A549 (cell line): ENCODE results near the gene BCL6. TPM values are rescaled to one million over a fixed set of nuclear protein-coding genes. Genes with fewer than 3 reads are reported as not detected.

Source experiments
- ATAC-seq, 2 experiments: fragments of 200-7000 bp in 1 of 2; fragments of >200 bp in 1 of 2; cut with Nextera tagmentation in 1 of 2; cut with Tn5 transposase in 1 of 2; 3 replicates each; pipeline versions ENCODE4 v1.8.0 to v1.9.1; 2018 to 2020; ENCODE audit warnings: mild to moderate bottlenecking in 1 of 2, moderate library complexity in 1 of 2
- CTCF ChIA-PET: fragments of 300-600 bp; sonication (Branson Sonifier 250); formaldehyde crosslinking; extraction: SDS; loops from one replicate; lab custom pipeline; 2021; ENCODE audit warnings: antibody characterized with exemption, inconsistent platforms; lab: Yijun Ruan, JAX
- POLR2A ChIA-PET: fragments of 350-600 bp; formaldehyde crosslinking; extraction: SDS; loops from one replicate; lab custom pipeline; 2021; ENCODE audit warnings: antibody characterized with exemption, inconsistent platforms; lab: Yijun Ruan, JAX
- DNase-seq, 2 experiments: peaks; one replicate each; pipeline versions ENCODE4 v3.0.0 to v3.0.0-alpha.2; 2011 to 2016; ENCODE audit warnings: low read depth in 1 of 2, low spot score in 1 of 2
- FAIRE-seq: peaks from 2 replicates; lab custom pipeline; 2011; peaks lifted over from hg19 to GRCh38; lab: Jason Lieb, UNC
- H3K27ac ChIP-seq, 2 experiments: fragments of >200 bp; sonication (Bioruptor Twin); formaldehyde crosslinking; 3 replicates each; pipeline ENCODE4 v1.5.1; 2016 to 2017
- H3K4me1 ChIP-seq: fragments of >200 bp; sonication (Bioruptor Twin); formaldehyde crosslinking; 3 replicates; pipeline ENCODE4 v1.6.1; 2016
- H3K4me2 ChIP-seq: fragments of >200 bp; sonication (Bioruptor Twin); formaldehyde crosslinking; 3 replicates; pipeline ENCODE4 v1.6.1; 2016
- H3K4me3 ChIP-seq: fragments of >200 bp; sonication (Bioruptor Twin); formaldehyde crosslinking; 3 replicates; pipeline ENCODE4 v1.5.1; 2016
- H3K9me3 ChIP-seq: fragments of >200 bp; sonication (Bioruptor Twin); formaldehyde crosslinking; 3 replicates; pipeline ENCODE4 v1.6.1; 2016
- BHLHE40 ChIP-seq: IDR thresholded peaks from 2 replicates; pipeline ENCODE4 v1.6.1; 2012; ENCODE audit warnings: low read depth, low read length, inconsistent platforms
- CBX2 ChIP-seq: fragments of 200-600 bp; sonication (generic); IDR thresholded peaks from 2 replicates; pipeline ENCODE4 v1.6.1; 2016; ENCODE audit warnings: low read depth, mild to moderate bottlenecking, borderline replicate concordance
- CHD4 ChIP-seq: fragments of 200-600 bp; sonication (generic); IDR thresholded peaks from 2 replicates; pipeline ENCODE4 v1.6.1; 2016; ENCODE audit warnings: antibody characterized with exemption, mild to moderate bottlenecking, borderline replicate concordance
- CTCF ChIP-seq: fragments of >200 bp; sonication (Bioruptor Twin); formaldehyde crosslinking; IDR thresholded peaks from 3 replicates; pipeline ENCODE4 v1.5.1; 2016
- EHF ChIP-seq: fragments of 250-450 bp; sonication (Bioruptor Pico); IDR thresholded peaks from 2 replicates; pipeline ENCODE4 v1.5.0; 2020; ENCODE audit warnings: mild to moderate bottlenecking
- EHMT2 ChIP-seq: fragments of 200-600 bp; sonication (generic); IDR thresholded peaks from 2 replicates; pipeline ENCODE4 v1.6.1; 2016; ENCODE audit warnings: antibody characterized with exemption, low read depth, mild to moderate bottlenecking, moderate library complexity
- ESRRA ChIP-seq: fragments of 150-350 bp; IDR thresholded peaks from 2 replicates; pipeline ENCODE4 v1.6.1; 2014; ENCODE audit warnings: mild to moderate bottlenecking, low read length, borderline replicate concordance
- FOSL2 ChIP-seq, 2 experiments: fragments of 450-650 bp in 1 of 2; fragments of >200 bp in 1 of 2; sonication (Bioruptor Twin) in 1 of 2; formaldehyde crosslinking; IDR thresholded peaks; 2 replicates each; pipeline versions ENCODE4 v1.5.0 to v1.6.1; 2016 to 2020; ENCODE audit warnings: mild to moderate bottlenecking in 1 of 2, moderate library complexity in 1 of 2
- GATA3 ChIP-seq: IDR thresholded peaks from 2 replicates; pipeline ENCODE4 v1.6.1; 2012; ENCODE audit warnings: borderline replicate concordance
- HOXA7 ChIP-seq: fragments of 250-450 bp; sonication (Bioruptor Pico); IDR thresholded peaks from 2 replicates; pipeline ENCODE4 v1.5.0; 2020; ENCODE audit warnings: mild to moderate bottlenecking, moderate library complexity
- KDM5A ChIP-seq: fragments of 200-600 bp; sonication (generic); IDR thresholded peaks from 2 replicates; pipeline ENCODE4 v1.6.1; 2016; ENCODE audit warnings: antibody characterized with exemption, mild to moderate bottlenecking
- MAFK ChIP-seq: fragments of 450-650 bp; IDR thresholded peaks from 2 replicates; pipeline ENCODE4 v1.6.1; 2014; ENCODE audit not compliant: partially characterized antibody
- NFE2L2 ChIP-seq: fragments of 150-350 bp; conservative IDR thresholded peaks from 2 replicates; pipeline ENCODE4 v1.6.1; 2014; ENCODE audit warnings: low read length
- NR3C1 ChIP-seq: fragments of >200 bp; sonication (Bioruptor Twin); formaldehyde crosslinking; IDR thresholded peaks from 3 replicates; pipeline ENCODE4 v1.6.1; 2017
- PHF8 ChIP-seq: fragments of 200-600 bp; sonication (generic); IDR thresholded peaks from 2 replicates; pipeline ENCODE4 v1.6.1; 2016; ENCODE audit warnings: low read depth, mild to moderate bottlenecking, antibody characterized with exemption, moderate library complexity, borderline replicate concordance
- POLR2AphosphoS2 ChIP-seq: conservative IDR thresholded peaks from 2 replicates; pipeline ENCODE4 v1.6.1; 2012; ENCODE audit warnings: low read length, improper control_type of control experiment, inconsistent platforms
- RARB ChIP-seq: fragments of 250-450 bp; sonication (Bioruptor Pico); IDR thresholded peaks from 2 replicates; pipeline ENCODE4 v1.8.0; 2021; ENCODE audit warnings: mild to moderate bottlenecking, moderate library complexity
- RCOR1 ChIP-seq: fragments of 150-350 bp; IDR thresholded peaks from 2 replicates; pipeline ENCODE4 v1.6.1; 2014; ENCODE audit warnings: antibody characterized with exemption, low read length, low read depth
- TFCP2L1 ChIP-seq: fragments of 250-450 bp; sonication (Bioruptor Pico); IDR thresholded peaks from 2 replicates; pipeline ENCODE4 v1.5.0; 2021; ENCODE audit warnings: mild to moderate bottlenecking
- ZNF302 ChIP-seq: fragments of 250-450 bp; sonication (Bioruptor Pico); IDR thresholded peaks from 2 replicates; pipeline ENCODE4 v1.9.0; 2021; ENCODE audit warnings: inconsistent platforms, mild to moderate bottlenecking, moderate library complexity
- WGBS: methylation state at CpG from one replicate; pipeline ENCODE4 v1.1.6; 2017; ENCODE audit errors: missing lambda C conversion rate; 5-methylcytosine and 5-hydroxymethylcytosine counted together
- polyA plus RNA-seq, 4 experiments: library from polyadenylated mRNA; depleted of rRNA in 3 of 4; stranded (reverse); fragments of >200 nt; fragmentation: RNase III in 1 of 4; extraction: RNeasy Plus Mini Kit Qiagen cat#74134 plus additional on column Dnase treatment in 1 of 4; gene quantifications; 2 replicates in 3 of 4; 3 replicates in 1 of 4; pipeline ENCODE4 v1.2.3, GENCODE V29; 2011 to 2017
- TF ChIP-seq, protein P1 (sequence below): IDR thresholded peaks from 2 replicates; pipeline ENCODE4 v1.6.1; 2012
- TF ChIP-seq, protein P2 (sequence below): fragments of 200-600 bp; sonication (generic); IDR thresholded peaks from 2 replicates; pipeline ENCODE4 v1.6.1; 2016; ENCODE audit warnings: antibody characterized with exemption, mild to moderate bottlenecking, moderate library complexity

BCL6 gene
- polyA plus RNA-seq, 2 of the 4 experiments (the other 2 are of a cell fraction), result 7.0 to 10.4 TPM

GRCh38 chr3:187759601-187760000 is 14.3 kb upstream of the BCL6 start:
- ChIA-PET POLR2A (no interaction called here), CTCF (interaction anchor here (1.0 kb wide), 1 partner anchor 34 kb away, joined by 3 read pairs; no protein-coding TSS in a partner anchor)
- Histone ChIP-seq H3K4me3 (no peak overlapping the region), H3K4me1 (no peaks in the 10 kb centered on the region), H3K27ac (no peak overlapping the region), H3K4me2 (no peak overlapping the region), H3K9me3 (no peaks in the 10 kb centered on the region)
- DNase-seq (no peak), ATAC-seq (no peak), FAIRE-seq (no peak)
- TF ChIP-seq, protein P1, sequence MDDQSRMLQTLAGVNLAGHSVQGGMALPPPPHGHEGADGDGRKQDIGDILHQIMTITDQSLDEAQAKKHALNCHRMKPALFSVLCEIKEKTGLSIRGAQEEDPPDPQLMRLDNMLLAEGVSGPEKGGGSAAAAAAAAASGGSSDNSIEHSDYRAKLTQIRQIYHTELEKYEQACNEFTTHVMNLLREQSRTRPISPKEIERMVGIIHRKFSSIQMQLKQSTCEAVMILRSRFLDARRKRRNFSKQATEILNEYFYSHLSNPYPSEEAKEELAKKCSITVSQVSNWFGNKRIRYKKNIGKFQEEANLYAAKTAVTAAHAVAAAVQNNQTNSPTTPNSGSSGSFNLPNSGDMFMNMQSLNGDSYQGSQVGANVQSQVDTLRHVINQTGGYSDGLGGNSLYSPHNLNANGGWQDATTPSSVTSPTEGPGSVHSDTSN, result no peak
- TF ChIP-seq NR3C1 (no peak), BHLHE40 (no peak), RCOR1 (no peak), KDM5A (no peak), HOXA7 (CRISPR knock-in tag) (no peak), ESRRA (no peak), ZNF302 (no peak), TFCP2L1 (no peak), PHF8 (no peak), CHD4 (no peak), CBX2 (no peak)
- 60% methylated on average over 2 of the region's 2 CpGs for WGBS

GRCh38 chr3:187758318-187758955 is 13.2 kb upstream of the BCL6 start:
- DNase-seq, result no peak
- TF ChIP-seq POLR2AphosphoS2 (no peak), BHLHE40 (no peak), MAFK (no peak), RARB (no peak), EHF (CRISPR knock-in tag) (no peak), CBX2 (no peak), GATA3 (no peak), ESRRA (no peak), CTCF (no peak), CHD4 (no peak), EHMT2 (no peak), NFE2L2 (no peak), FOSL2 (IDR thresholded peaks at IDR 0.05) (no peak), FOSL2 (CRISPR knock-in tag; IDR thresholded peaks at IDR 0.05) (no peak), ZNF302 (no peak)
- TF ChIP-seq, protein P2, sequence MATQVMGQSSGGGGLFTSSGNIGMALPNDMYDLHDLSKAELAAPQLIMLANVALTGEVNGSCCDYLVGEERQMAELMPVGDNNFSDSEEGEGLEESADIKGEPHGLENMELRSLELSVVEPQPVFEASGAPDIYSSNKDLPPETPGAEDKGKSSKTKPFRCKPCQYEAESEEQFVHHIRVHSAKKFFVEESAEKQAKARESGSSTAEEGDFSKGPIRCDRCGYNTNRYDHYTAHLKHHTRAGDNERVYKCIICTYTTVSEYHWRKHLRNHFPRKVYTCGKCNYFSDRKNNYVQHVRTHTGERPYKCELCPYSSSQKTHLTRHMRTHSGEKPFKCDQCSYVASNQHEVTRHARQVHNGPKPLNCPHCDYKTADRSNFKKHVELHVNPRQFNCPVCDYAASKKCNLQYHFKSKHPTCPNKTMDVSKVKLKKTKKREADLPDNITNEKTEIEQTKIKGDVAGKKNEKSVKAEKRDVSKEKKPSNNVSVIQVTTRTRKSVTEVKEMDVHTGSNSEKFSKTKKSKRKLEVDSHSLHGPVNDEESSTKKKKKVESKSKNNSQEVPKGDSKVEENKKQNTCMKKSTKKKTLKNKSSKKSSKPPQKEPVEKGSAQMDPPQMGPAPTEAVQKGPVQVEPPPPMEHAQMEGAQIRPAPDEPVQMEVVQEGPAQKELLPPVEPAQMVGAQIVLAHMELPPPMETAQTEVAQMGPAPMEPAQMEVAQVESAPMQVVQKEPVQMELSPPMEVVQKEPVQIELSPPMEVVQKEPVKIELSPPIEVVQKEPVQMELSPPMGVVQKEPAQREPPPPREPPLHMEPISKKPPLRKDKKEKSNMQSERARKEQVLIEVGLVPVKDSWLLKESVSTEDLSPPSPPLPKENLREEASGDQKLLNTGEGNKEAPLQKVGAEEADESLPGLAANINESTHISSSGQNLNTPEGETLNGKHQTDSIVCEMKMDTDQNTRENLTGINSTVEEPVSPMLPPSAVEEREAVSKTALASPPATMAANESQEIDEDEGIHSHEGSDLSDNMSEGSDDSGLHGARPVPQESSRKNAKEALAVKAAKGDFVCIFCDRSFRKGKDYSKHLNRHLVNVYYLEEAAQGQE, result no peak
- no peak overlapping the region for H3K4me3 ChIP-seq
- FAIRE-seq, result no peak
- no peaks in the 10 kb centered on the region for H3K4me1 ChIP-seq
- ChIA-PET POLR2A (no interaction called here), CTCF (interaction anchor here (1.5 kb wide), 1 partner anchor 11 kb away, joined by 5 read pairs; no protein-coding TSS in a partner anchor)
- 61% methylated on average over 1 of the region's 1 CpG for WGBS
- no peaks in the 10 kb centered on the region for H3K9me3 ChIP-seq
- no peak overlapping the region for H3K4me2 ChIP-seq
- ATAC-seq, result no peak
- H3K27ac ChIP-seq, result no peak overlapping the region
